Astrocyte (in vitro differentiated cells and primary cell): ENCODE measurements around the gene IFI30. TPM values are rescaled to one million over a fixed set of nuclear protein-coding genes. Genes with fewer than 3 reads are reported as not detected.

ENCODE experiments used
- DNase-seq: peaks from one replicate; pipeline ENCODE4 v3.0.0-alpha.2; 2010; ENCODE audit warnings: low read depth
- FAIRE-seq: peaks from 2 replicates; lab custom pipeline; 2011; peaks lifted over from hg19 to GRCh38; lab: Jason Lieb, UNC
- H2AFZ ChIP-seq: 2 replicates; pipeline ENCODE4 v1.6.0; 2012; ENCODE audit warnings: low read depth, low read length, inconsistent platforms
- H3K27ac ChIP-seq: 2 replicates; pipeline ENCODE4 v1.5.1; 2011; ENCODE audit warnings: low read depth, low read length, inconsistent platforms
- H3K27me3 ChIP-seq: 2 replicates; pipeline ENCODE4 v1.6.0; 2011; ENCODE audit warnings: low read length, inconsistent platforms; ENCODE audit not compliant: insufficient read depth
- H3K36me3 ChIP-seq: 2 replicates; pipeline ENCODE4 v1.5.1; 2011; ENCODE audit warnings: low read length, inconsistent platforms; ENCODE audit not compliant: insufficient read depth
- H3K4me1 ChIP-seq: 2 replicates; pipeline ENCODE4 v1.5.1; 2011; ENCODE audit warnings: low read length, inconsistent platforms; ENCODE audit not compliant: insufficient read depth
- H3K4me2 ChIP-seq: 2 replicates; pipeline ENCODE4 v1.6.0; 2012; ENCODE audit warnings: low read length, inconsistent platforms
- H3K4me3 ChIP-seq: 2 replicates; pipeline ENCODE4 v1.5.1; 2011; ENCODE audit warnings: low read depth, mild to moderate bottlenecking, low read length, inconsistent platforms; ENCODE audit not compliant: insufficient read depth
- H3K79me2 ChIP-seq: 2 replicates; pipeline ENCODE4 v1.6.0; 2012; ENCODE audit warnings: mild to moderate bottlenecking, low read length, inconsistent platforms; ENCODE audit not compliant: insufficient read depth
- H3K9ac ChIP-seq: 2 replicates; pipeline ENCODE4 v1.6.0; 2012; ENCODE audit warnings: mild to moderate bottlenecking, low read length, inconsistent platforms
- H3K9me3 ChIP-seq: 2 replicates; pipeline ENCODE4 v1.5.1; 2012; ENCODE audit warnings: low read depth, mild to moderate bottlenecking, low read length, inconsistent platforms; ENCODE audit not compliant: insufficient read depth
- H4K20me1 ChIP-seq: 2 replicates; pipeline ENCODE4 v1.6.0; 2012; ENCODE audit warnings: low read length, inconsistent platforms; ENCODE audit not compliant: insufficient read depth
- H3K27ac Mint-ChIP-seq: one replicate; pipeline ENCODE4 v1.8.0; 2021; ENCODE audit warnings: mild to moderate bottlenecking, mixed read lengths; ENCODE audit not compliant: unreplicated experiment
- H3K27me3 Mint-ChIP-seq: one replicate; pipeline ENCODE4 v1.8.0; 2021; ENCODE audit warnings: low read depth, mixed read lengths; ENCODE audit not compliant: unreplicated experiment
- H3K36me3 Mint-ChIP-seq: one replicate; pipeline ENCODE4 v1.8.0; 2021; ENCODE audit warnings: low read depth, mixed read lengths; ENCODE audit not compliant: unreplicated experiment
- H3K4me1 Mint-ChIP-seq: one replicate; pipeline ENCODE4 v1.8.0; 2021; ENCODE audit warnings: low read depth, mixed read lengths; ENCODE audit not compliant: unreplicated experiment
- H3K4me3 Mint-ChIP-seq: one replicate; pipeline ENCODE4 v1.8.0; 2021; ENCODE audit warnings: mild to moderate bottlenecking, moderate library complexity, mixed read lengths; ENCODE audit not compliant: unreplicated experiment
- H3K9me3 Mint-ChIP-seq: one replicate; pipeline ENCODE4 v1.8.0; 2021; ENCODE audit warnings: mild to moderate bottlenecking, mixed read lengths; ENCODE audit not compliant: unreplicated experiment
- EZH2 ChIP-seq: IDR thresholded peaks from 2 replicates; pipeline ENCODE4 v1.6.1; 2012; ENCODE audit warnings: mild to moderate bottlenecking, low read length, inconsistent platforms; ENCODE audit not compliant: insufficient read depth
- total RNA-seq: library from RNA; stranded (reverse); gene quantifications from 2 replicates; pipeline ENCODE4 v1.2.1, GENCODE V29; 2021
- TF ChIP-seq, protein P1 (sequence below): IDR thresholded peaks from 2 replicates; pipeline ENCODE4 v1.5.1; 2011; ENCODE audit warnings: low read depth, mild to moderate bottlenecking, inconsistent platforms, low read length, moderate library complexity; ENCODE audit not compliant: insufficient read depth

IFI30 gene
- total RNA-seq, 1 donor from 2014 or later, result 2.3 TPM

DNA sequence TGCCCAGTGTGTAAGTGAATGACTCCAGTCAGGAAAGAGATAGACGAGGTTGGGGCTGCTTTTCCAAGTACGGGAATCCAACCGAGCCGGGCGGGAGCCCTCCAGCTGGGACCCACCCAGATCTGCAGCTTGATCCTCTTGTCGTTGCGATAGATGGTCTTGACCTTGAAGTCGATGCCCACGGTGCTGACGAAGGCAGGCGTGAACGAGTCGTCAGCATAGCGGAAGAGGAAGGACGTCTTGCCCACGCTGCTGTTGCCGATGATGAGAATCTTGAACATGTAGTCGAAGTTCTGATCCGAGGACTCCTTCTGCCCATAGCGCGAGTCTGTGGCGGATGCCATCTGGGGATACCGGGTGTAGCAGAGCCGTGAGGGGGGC is 28.8 kb downstream of the IFI30 start:
- TF ChIP-seq, protein P1, sequence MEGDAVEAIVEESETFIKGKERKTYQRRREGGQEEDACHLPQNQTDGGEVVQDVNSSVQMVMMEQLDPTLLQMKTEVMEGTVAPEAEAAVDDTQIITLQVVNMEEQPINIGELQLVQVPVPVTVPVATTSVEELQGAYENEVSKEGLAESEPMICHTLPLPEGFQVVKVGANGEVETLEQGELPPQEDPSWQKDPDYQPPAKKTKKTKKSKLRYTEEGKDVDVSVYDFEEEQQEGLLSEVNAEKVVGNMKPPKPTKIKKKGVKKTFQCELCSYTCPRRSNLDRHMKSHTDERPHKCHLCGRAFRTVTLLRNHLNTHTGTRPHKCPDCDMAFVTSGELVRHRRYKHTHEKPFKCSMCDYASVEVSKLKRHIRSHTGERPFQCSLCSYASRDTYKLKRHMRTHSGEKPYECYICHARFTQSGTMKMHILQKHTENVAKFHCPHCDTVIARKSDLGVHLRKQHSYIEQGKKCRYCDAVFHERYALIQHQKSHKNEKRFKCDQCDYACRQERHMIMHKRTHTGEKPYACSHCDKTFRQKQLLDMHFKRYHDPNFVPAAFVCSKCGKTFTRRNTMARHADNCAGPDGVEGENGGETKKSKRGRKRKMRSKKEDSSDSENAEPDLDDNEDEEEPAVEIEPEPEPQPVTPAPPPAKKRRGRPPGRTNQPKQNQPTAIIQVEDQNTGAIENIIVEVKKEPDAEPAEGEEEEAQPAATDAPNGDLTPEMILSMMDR, result no peak
- no peak for TF ChIP-seq EZH2
- no peaks in the 10 kb centered on the region for H3K9me3 ChIP-seq
- peaks cover 18% of the 10 kb centered on the region for H3K4me1 ChIP-seq
- no peak overlapping the region for H3K27ac ChIP-seq
- H3K27me3 ChIP-seq, result no peaks in the 10 kb centered on the region
- Mint-ChIP-seq H3K9me3 (peaks cover 2% of the 10 kb centered on the region), H3K27me3 (peaks cover 2% of the 10 kb centered on the region), H3K36me3 (peaks cover 17% of the 10 kb centered on the region), H3K4me1 (peaks cover 2% of the 10 kb centered on the region), H3K27ac (no peak overlapping the region), H3K4me3 (peak overlapping the region; percentile 72)
- peaks cover 11% of the 10 kb centered on the region for H4K20me1 ChIP-seq
- FAIRE-seq (no peak), DNase-seq (no peak)
- H3K79me2 ChIP-seq, result peaks cover 3% of the 10 kb centered on the region
- no peak overlapping the region for H2AFZ ChIP-seq
- peak overlapping the region; percentile 99 for H3K4me2 ChIP-seq
- no peak overlapping the region for H3K9ac ChIP-seq
- H3K4me3 ChIP-seq, result no peak overlapping the region
- H3K36me3 ChIP-seq, result no peaks in the 10 kb centered on the region

DNA sequence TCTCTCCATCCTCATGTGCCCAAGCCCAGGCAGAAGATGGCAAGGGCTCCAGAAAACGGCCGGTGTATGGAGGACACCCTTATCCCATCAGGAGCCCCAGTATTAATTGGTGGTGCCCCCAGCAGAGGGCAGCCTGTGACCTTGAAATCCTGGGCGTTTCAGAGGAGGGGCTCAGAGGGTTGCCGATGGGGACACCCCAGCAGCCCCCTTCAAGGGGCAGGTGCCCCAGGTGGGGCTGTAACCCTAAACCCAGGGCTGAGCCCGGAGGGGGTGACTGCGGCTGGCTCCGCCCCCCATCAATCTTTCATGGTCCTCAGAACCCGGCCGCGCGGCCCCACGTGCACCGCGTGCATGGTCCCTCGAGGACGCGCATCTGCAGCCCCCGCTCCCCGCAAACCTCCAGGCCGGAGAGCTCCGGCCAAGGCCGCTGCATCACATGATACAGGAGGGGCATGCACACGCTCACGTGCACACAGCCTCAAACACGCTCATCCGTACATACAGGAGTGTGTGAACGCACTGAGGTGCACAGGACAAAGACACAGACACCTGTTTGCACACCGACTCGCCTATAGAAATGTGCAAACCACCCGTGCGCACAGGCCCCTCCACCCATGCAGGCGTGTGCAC is 29.3 kb downstream of the IFI30 start:
- Histone ChIP-seq H3K36me3 (no peaks in the 10 kb centered on the region), H3K27ac (no peak overlapping the region), H3K27me3 (no peaks in the 10 kb centered on the region), H3K4me3 (peak overlapping the region; percentile 80), H4K20me1 (peaks cover 11% of the 10 kb centered on the region), H3K9me3 (no peaks in the 10 kb centered on the region), H3K9ac (peak overlapping the region; percentile 78), H3K4me1 (peaks cover 18% of the 10 kb centered on the region), H3K79me2 (peaks cover 3% of the 10 kb centered on the region), H2AFZ (peak overlapping the region; percentile 99), H3K4me2 (peak overlapping the region; percentile 99)
- H3K4me1 Mint-ChIP-seq, result peaks cover 2% of the 10 kb centered on the region
- peaks cover 17% of the 10 kb centered on the region for H3K36me3 Mint-ChIP-seq
- H3K9me3 Mint-ChIP-seq, result peaks cover 2% of the 10 kb centered on the region
- DNase-seq (no peak), FAIRE-seq (no peak)
- no peak overlapping the region for H3K27ac Mint-ChIP-seq
- TF ChIP-seq, protein P1, result peak; percentile 11
- no peak for TF ChIP-seq EZH2
- peak overlapping the region; percentile 95 for H3K4me3 Mint-ChIP-seq
- H3K27me3 Mint-ChIP-seq, result peaks cover 2% of the 10 kb centered on the region

DNA sequence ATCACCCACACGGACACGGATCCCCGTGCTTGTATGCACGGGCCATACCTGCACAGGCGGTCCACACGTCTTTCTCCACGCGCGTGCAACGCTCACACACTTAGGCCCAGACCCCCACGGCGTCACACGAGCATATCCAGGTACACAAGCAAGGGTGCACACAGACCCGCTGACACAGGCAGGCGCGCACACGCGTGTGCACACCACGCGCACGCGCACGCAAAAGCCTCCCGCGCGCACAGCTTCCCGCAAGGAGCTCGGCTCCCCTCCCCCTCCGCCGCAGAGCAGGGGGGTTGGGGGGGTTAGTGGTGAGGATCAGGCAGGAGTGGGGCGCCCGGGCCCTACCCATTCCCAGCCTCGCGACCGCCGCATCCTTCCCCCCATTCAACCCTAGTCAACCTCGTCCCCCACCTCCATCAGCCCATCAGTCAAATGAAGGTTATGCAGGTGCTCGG is 29.8 kb downstream of the IFI30 start:
- DNase-seq (no peak), FAIRE-seq (no peak)
- peak overlapping the region; percentile 78 for H3K9ac ChIP-seq
- H3K4me1 ChIP-seq, result peaks cover 18% of the 10 kb centered on the region
- Mint-ChIP-seq H3K36me3 (peaks cover 14% of the 10 kb centered on the region), H3K4me3 (peak overlapping the region; percentile 95), H3K4me1 (peaks cover 2% of the 10 kb centered on the region), H3K9me3 (peaks cover 2% of the 10 kb centered on the region), H3K27me3 (peaks cover 2% of the 10 kb centered on the region), H3K27ac (no peak overlapping the region)
- peaks cover 11% of the 10 kb centered on the region for H4K20me1 ChIP-seq
- no peak overlapping the region for H3K27ac ChIP-seq
- peaks cover 3% of the 10 kb centered on the region for H3K79me2 ChIP-seq
- no peaks in the 10 kb centered on the region for H3K9me3 ChIP-seq
- peak overlapping the region; percentile 80 for H3K4me3 ChIP-seq
- H3K4me2 ChIP-seq, result peak overlapping the region; percentile 99
- no peak for TF ChIP-seq EZH2
- TF ChIP-seq, protein P1, result no peak
- no peaks in the 10 kb centered on the region for H3K36me3 ChIP-seq
- no peaks in the 10 kb centered on the region for H3K27me3 ChIP-seq
- peak overlapping the region; percentile 99 for H2AFZ ChIP-seq
